ENCODE results near the gene BSG.
"Not testable (repeated sequence)": the region's sequence is repeated elsewhere in the genome, so short reads cannot be mapped to it uniquely, and the experiment has no call there.

DNA sequence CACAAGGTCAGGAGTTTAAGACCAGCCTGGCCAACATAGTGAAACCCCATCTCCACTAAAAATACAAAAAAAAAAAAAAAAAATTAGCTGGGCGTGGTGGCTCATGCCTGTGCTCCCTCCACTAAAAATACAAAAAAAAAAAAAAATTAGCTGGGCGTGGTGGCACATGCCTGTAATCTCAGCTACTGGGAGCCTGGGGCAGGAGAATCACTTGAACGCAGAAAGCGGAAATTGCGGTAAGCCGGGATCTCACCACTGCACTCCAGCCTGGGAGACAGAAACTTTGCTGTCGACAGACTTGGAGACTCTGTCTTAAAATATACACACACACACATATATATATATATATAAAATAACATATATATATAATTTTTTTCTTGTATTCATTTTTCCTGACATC lies 54.2 kb downstream of the BSG start:
- TF ChIP-seq EZH2 (IDR thresholded peaks at IDR 0.05; ENCODE audit: low read depth): not testable (repeated sequence)
- TF ChIP-seq, protein P1, sequence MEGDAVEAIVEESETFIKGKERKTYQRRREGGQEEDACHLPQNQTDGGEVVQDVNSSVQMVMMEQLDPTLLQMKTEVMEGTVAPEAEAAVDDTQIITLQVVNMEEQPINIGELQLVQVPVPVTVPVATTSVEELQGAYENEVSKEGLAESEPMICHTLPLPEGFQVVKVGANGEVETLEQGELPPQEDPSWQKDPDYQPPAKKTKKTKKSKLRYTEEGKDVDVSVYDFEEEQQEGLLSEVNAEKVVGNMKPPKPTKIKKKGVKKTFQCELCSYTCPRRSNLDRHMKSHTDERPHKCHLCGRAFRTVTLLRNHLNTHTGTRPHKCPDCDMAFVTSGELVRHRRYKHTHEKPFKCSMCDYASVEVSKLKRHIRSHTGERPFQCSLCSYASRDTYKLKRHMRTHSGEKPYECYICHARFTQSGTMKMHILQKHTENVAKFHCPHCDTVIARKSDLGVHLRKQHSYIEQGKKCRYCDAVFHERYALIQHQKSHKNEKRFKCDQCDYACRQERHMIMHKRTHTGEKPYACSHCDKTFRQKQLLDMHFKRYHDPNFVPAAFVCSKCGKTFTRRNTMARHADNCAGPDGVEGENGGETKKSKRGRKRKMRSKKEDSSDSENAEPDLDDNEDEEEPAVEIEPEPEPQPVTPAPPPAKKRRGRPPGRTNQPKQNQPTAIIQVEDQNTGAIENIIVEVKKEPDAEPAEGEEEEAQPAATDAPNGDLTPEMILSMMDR (conservative IDR thresholded peaks at IDR 0.05): not testable (repeated sequence)
